HFF-Myc (cell line): Measurements from ENCODE around the gene IFFO2.

Experiments
- DNase-seq: peaks from one replicate; pipeline ENCODE4 v3.0.0-alpha.2; 2011; ENCODE audit warnings: low read depth; ENCODE audit errors: extremely low read depth
- H3K4me3 ChIP-seq: replicated peaks from 2 replicates; pipeline ENCODE4 v1.5.1; 2011; ENCODE audit warnings: low read depth, mild to moderate bottlenecking, control low read depth, low read length
- TF ChIP-seq, protein P1 (sequence below): IDR thresholded peaks from 2 replicates; pipeline ENCODE4 v1.5.1; 2012; ENCODE audit warnings: mild to moderate bottlenecking, low read depth, low read length, control low read depth; ENCODE audit errors: missing control alignments

Gene IFFO2

DNA sequence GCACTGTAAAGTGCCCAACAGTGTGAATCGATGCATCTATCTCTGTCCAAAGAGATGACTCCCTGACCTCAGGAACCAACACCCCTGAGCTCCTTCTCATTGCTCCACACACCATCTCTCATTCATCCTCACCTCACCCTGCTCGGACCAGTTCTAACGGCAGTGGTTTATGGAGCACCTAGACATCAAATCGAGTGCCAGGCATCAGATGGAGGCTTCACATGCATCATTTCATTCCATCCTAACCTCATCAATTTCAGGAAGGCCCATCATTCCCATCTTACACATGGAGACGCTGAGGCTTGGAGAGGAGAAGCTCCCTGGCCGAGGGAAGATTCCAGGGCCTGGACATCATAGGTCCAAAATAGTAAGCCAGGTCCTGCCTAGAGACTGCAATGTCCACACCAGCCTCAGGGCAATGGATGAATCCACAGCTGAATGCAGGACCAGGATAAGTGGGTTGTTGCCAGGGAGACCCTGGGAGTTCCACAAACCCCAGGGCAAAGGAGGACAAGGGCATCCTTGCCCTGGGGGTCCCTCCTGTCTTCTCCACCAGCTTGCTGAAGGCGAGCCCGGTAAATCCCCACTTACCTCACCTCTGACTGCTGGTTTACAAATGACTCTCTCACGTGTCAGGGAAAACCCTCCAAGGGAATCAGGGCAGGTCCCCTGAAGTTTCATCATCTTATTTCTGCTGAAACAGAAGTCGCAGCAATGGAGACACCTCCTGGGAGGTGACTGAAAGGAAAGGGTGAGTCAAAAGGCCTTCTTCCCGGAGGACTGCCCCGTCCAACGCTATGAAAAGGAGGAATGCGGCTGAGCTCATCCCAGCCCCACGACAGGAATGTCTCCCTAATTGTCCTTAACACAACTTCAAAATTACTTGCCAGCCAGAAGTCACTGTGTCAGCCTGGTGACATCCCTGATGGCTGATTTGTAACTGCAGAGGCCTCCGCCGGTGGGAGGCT is 9.0 kb upstream of the IFFO2 start:
- H3K4me3 ChIP-seq, result no peak overlapping the region
- DNase-seq, result no peak
- TF ChIP-seq, protein P1, sequence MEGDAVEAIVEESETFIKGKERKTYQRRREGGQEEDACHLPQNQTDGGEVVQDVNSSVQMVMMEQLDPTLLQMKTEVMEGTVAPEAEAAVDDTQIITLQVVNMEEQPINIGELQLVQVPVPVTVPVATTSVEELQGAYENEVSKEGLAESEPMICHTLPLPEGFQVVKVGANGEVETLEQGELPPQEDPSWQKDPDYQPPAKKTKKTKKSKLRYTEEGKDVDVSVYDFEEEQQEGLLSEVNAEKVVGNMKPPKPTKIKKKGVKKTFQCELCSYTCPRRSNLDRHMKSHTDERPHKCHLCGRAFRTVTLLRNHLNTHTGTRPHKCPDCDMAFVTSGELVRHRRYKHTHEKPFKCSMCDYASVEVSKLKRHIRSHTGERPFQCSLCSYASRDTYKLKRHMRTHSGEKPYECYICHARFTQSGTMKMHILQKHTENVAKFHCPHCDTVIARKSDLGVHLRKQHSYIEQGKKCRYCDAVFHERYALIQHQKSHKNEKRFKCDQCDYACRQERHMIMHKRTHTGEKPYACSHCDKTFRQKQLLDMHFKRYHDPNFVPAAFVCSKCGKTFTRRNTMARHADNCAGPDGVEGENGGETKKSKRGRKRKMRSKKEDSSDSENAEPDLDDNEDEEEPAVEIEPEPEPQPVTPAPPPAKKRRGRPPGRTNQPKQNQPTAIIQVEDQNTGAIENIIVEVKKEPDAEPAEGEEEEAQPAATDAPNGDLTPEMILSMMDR, result no peak

DNA sequence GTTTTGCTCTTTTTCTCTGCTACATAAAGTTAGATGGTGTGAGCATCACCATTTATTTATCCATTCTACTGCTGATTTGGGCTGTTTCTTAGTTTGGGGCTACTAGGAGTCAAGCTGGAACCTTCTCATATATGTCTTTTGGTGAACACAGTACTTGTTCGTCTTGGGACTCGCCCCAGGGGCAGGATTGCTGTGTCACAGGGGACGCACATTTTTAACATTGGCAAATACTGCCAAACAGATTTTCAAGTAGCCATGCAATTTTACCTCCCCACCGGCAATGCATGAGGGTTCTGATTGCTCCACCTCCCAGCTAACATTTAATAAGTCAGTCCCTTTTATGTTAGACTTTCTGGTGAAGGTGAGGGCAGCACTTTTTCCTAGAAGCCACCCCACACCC is 7.5 kb upstream of the IFFO2 start:
- TF ChIP-seq, protein P1, result no peak
- H3K4me3 ChIP-seq, result no peak overlapping the region
- DNase-seq, result no peak

DNA sequence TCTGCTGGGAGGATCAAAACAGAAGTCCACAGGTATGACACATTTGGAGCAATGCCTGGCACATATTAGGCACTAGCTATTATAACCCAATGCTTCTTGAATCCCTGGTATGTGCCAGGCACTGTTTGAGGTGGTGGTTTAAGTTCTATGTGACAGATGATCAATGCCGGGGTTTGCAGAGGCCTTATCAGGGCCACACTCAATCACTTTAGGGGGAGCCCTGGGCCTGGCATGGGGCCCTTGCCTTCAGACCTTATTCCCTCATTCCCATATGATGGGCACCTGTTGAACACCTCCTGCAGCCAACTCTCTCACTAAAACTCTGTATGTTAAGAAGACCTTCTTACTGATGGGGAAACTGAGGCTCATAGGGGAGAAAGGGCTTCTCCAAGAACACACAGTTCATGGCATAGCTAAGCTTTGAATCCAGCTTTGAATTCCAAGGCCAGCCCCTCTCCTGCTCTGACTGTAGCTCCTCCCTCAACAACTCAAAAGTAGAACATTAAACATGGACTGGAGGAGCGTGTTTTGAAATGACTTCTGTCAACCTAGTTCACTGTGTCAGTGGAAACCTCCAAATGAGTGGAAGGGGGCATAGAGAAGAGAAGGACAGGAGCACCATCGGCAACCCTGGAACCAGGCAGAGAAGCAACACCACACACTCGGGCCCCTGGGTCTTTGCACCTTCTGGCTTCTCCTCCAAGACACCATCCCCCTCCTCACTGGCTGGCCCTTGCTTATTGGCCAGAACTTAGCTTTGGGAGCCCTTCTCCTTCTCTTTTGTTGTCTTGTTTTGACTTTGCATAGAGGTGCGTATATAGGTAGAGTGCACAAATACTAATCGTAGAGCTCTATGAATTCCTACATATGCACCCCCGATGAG is 6.6 kb upstream of the IFFO2 start:
- TF ChIP-seq, protein P1, result no peak
- DNase-seq, result no peak
- H3K4me3 ChIP-seq, result no peak overlapping the region

DNA sequence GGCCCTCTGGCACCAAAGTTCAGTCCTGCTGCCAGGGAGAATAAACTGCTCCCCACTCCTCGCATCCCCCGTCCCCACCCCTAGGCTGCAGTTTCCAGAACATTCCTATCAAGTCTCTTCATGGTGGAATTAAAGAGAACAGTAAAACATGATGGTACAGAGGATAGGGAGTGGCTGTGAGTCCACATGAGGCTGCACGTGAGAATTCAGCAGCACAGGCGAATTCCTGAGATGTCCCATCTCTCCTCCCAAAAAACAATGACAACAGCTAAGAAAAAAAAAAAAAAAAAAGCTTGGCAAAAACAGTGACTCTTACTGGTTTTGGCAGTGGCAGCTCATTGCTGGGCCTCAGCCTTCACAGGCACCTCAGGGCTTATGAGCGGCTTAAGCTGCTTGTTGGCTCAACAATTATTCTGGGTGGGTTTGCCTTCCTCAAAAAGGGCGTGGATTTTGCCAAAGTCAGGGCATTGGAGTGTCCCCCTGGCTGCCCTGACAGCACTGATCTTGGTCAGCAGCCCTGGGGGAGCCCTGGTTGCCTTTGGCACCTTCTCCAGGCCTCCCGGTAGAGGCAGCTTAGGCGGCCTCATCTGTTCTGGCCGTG is 5.7 kb upstream of the IFFO2 start:
- H3K4me3 ChIP-seq, result no peak overlapping the region
- no peak for DNase-seq
- TF ChIP-seq, protein P1, result no peak

DNA sequence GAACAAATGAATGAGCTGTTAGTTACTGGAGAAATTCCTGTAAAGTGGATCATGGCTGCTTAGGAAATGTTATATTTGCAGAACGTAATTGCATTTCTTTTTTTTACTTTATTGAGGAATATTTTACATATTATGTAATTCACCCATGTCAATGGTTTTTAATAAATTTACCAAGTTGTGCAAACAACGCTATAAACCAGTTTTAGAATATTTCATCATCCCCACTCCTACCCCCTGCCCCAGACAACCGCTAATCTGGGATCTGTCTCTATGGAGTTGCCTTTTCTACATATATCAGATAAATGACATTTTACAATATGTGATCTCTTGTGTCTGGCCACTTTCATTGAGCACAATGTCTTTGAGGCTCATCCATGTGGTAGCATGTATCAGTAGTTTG is 4.3 kb upstream of the IFFO2 start:
- no peak overlapping the region for H3K4me3 ChIP-seq
- no peak for DNase-seq
- TF ChIP-seq, protein P1, result no peak

DNA sequence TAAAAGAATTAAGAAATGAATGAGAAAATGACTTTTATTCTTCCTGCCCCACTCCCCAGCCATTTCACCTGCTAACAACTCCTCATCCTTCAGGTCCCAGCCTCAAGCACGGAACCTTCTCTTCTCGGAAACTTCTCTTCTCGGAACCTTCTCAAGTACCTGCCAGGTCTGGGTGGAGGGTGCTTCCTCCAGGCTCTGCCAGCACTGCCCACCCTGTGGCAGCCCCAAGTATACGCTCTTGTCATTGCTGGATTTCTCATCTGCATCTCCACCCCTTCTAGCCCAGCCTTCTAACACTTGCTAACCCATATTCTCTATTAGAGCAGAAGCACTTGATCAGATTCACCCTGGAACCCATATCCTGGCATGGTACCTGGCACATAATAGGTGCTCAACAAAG is 3.9 kb upstream of the IFFO2 start:
- TF ChIP-seq, protein P1, result no peak
- H3K4me3 ChIP-seq, result no peak overlapping the region
- DNase-seq, result no peak
